HepG2 (cell line): ENCODE results near the gene CD9. TPM values are rescaled to one million over a fixed set of nuclear protein-coding genes. Genes with fewer than 3 reads are reported as not detected.

Experiments
- CHD4 ChIP-seq: fragments of 200-600 bp; sonication (generic); IDR thresholded peaks from 2 replicates; pipeline ENCODE4 v1.7.0; 2017; ENCODE audit warnings: mild to moderate bottlenecking, low read length, borderline replicate concordance
- EP300 ChIP-seq, 3 experiments: sonication (generic) in 1 of 3; formaldehyde crosslinking in 1 of 3; IDR thresholded peaks; 2 replicates each; pipeline versions ENCODE4 v1.5.1 to v1.6.1; 2011 to 2020; ENCODE audit warnings: low read depth in 2 of 3, low read length in 2 of 3, borderline replicate concordance in 1 of 3, improper control_type of control experiment in 1 of 3, mild to moderate bottlenecking in 1 of 3, missing genetic modification reagents in 1 of 3, moderate library complexity in 1 of 3
- ERF ChIP-seq: IDR thresholded peaks from 2 replicates; pipeline ENCODE4 v1.6.1; 2018; ENCODE audit warnings: missing biosample characterization, missing genetic modification reagents
- FOSL1 ChIP-seq: sonication (generic); formaldehyde crosslinking; IDR thresholded peaks from 2 replicates; pipeline ENCODE4 v1.9.0; 2021; ENCODE audit warnings: missing genetic modification reagents, borderline replicate concordance
- FOXJ3 ChIP-seq: sonication (generic); formaldehyde crosslinking; IDR thresholded peaks from 2 replicates; pipeline ENCODE4 v1.4.0; 2020; ENCODE audit warnings: missing genetic modification reagents, mild to moderate bottlenecking, borderline replicate concordance
- FOXO1 ChIP-seq: sonication (generic); formaldehyde crosslinking; IDR thresholded peaks from 2 replicates; pipeline ENCODE4 v1.4.0; 2020; ENCODE audit warnings: missing genetic modification reagents
- HDAC2 ChIP-seq: sonication (generic); formaldehyde crosslinking; IDR thresholded peaks from 2 replicates; pipeline ENCODE4 v1.4.0; 2020; ENCODE audit warnings: missing genetic modification reagents
- HMG20A ChIP-seq: IDR thresholded peaks from 2 replicates; pipeline ENCODE4 v1.6.1; 2016; ENCODE audit warnings: borderline replicate concordance
- HOXA3 ChIP-seq: sonication (generic); formaldehyde crosslinking; IDR thresholded peaks from 2 replicates; pipeline ENCODE4 v1.5.0; 2020; ENCODE audit warnings: missing genetic modification reagents
- KLF6 ChIP-seq: IDR thresholded peaks from 2 replicates; pipeline ENCODE4 v1.8.0; 2016; ENCODE audit warnings: missing biosample characterization, missing genetic modification reagents
- NCOR1 ChIP-seq: fragments of 200-600 bp; sonication (generic); IDR thresholded peaks from 2 replicates; pipeline ENCODE4 v1.7.0; 2017; ENCODE audit warnings: antibody characterized with exemption, low read length, borderline replicate concordance
- PAWR ChIP-seq: sonication (generic); formaldehyde crosslinking; IDR thresholded peaks from 2 replicates; pipeline ENCODE4 v1.4.0; 2020; ENCODE audit warnings: missing genetic modification reagents, mild to moderate bottlenecking, borderline replicate concordance
- PHF8 ChIP-seq: sonication (generic); formaldehyde crosslinking; IDR thresholded peaks from 2 replicates; pipeline ENCODE4 v1.5.0; 2020; ENCODE audit warnings: missing genetic modification reagents
- POLR2AphosphoS5 ChIP-seq: IDR thresholded peaks from 2 replicates; pipeline ENCODE4 v1.6.1; 2012; ENCODE audit warnings: low read depth, low read length
- RCOR2 ChIP-seq: IDR thresholded peaks from 2 replicates; pipeline ENCODE4 v1.6.1; 2016; ENCODE audit warnings: missing biosample characterization, missing genetic modification reagents
- ZFP1 ChIP-seq: IDR thresholded peaks from 2 replicates; pipeline ENCODE4 v1.6.1; 2016
- ZFY ChIP-seq: sonication (generic); formaldehyde crosslinking; IDR thresholded peaks from 2 replicates; pipeline ENCODE4 v1.4.0; 2020; ENCODE audit warnings: missing genetic modification reagents
- ZNF317 ChIP-seq: sonication (generic); formaldehyde crosslinking; IDR thresholded peaks from 2 replicates; pipeline ENCODE4 v1.5.0; 2020; ENCODE audit warnings: mild to moderate bottlenecking, missing genetic modification reagents
- polyA plus RNA-seq, 8 experiments: library from polyadenylated mRNA; depleted of rRNA in 3 of 8; stranded (reverse) in 7 of 8; unstranded in 1 of 8; fragments of >200 nt; fragmentation: Illumina TruSeq in 4 of 8; extraction: Trizol in 4 of 8; gene quantifications; 2 replicates each; pipeline versions ENCODE4 v1.2.1 to v1.2.3, GENCODE V29; 2011 to 2016; ENCODE audit warnings: low read depth in 4 of 8, missing spikeins in 1 of 8, mixed read lengths in 1 of 8; ENCODE audit not compliant: insufficient read depth in 1 of 8
- total RNA-seq, 5 experiments: library from RNA; depleted of rRNA; stranded (reverse); fragments of >200 nt; fragmentation: Illumina TruSeq; extraction: Trizol; gene quantifications; 2 replicates each; pipeline ENCODE4 v1.2.3, GENCODE V29; 2016; ENCODE audit warnings: low read depth in 1 of 5
- TF ChIP-seq, protein P1 (sequence below): IDR thresholded peaks from 2 replicates; pipeline ENCODE4 v1.6.1; 2012; ENCODE audit warnings: inconsistent platforms
- TF ChIP-seq, protein P2 (sequence below): sonication (generic); formaldehyde crosslinking; IDR thresholded peaks from 2 replicates; pipeline ENCODE4 v1.5.0; 2020; ENCODE audit warnings: mild to moderate bottlenecking, missing genetic modification reagents, borderline replicate concordance
- TF ChIP-seq, protein P3 (sequence below): sonication (generic); formaldehyde crosslinking; IDR thresholded peaks from 2 replicates; pipeline ENCODE4 v1.4.0; 2020; ENCODE audit warnings: mild to moderate bottlenecking, missing genetic modification reagents, borderline replicate concordance

Gene CD9
- total and polyA plus RNA-seq, 2 of the 13 experiments (the other 11 are each of a cell fraction or from before 2014, with no cell fraction given): 5.8 to 38.3 TPM

DNA sequence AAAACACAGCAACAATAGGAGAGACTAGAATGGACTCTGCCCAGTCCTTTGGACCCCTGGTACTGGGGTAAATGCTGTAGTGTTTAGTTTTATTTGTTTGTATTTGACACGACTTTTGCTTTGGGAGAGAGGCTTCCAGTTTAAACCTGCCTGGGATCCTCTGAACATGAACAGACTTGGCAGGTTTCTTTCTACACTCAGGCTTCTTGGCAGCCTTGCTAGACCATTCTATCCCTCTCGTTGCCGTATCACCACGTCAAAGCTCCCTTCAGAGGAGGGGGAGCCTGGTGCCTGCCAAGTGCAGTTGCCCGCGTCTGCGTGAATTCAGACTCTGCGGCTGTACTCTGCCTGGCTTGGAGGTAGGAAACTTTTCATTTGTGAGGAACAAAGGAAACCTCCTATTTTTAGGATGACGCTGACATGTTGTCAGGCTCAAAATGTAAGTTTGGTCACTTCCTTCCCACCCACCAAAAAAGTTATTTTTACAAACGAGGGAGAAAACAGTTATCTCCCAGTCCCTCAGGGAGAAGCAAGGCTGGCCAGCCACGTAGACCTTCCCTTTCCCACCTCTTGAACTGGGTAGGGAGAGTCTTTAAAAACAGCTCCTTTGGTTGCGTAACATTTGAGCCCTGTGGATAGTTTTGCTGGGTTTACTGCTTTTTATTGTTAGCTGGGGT lies 25.9 kb downstream of the CD9 start (continued):
- TF ChIP-seq ZNF317 (CRISPR knock-in tag) (0 out of 2 replicates have a peak, but pooled peaks have one; percentile 36), NCOR1 (peak; percentile 76; the same call in 1 of the 2 replicates), HMG20A (peak; percentile 76), HOXA3 (peak; percentile 15; the same call in 1 of the 2 replicates), FOSL1 (CRISPR knock-in tag) (no peak), FOXJ3 (CRISPR knock-in tag) (0 out of 2 replicates have a peak, but pooled peaks have one; percentile 44), ERF (CRISPR knock-in tag) (peak; percentile 38; the same call in 1 of the 2 replicates), FOXO1 (CRISPR knock-in tag) (peak; percentile 37; the same call in 1 of the 2 replicates), HDAC2 (peak; percentile 66), RCOR2 (CRISPR knock-in tag) (0 out of 2 replicates have a peak, but pooled peaks have one; percentile 46), PAWR (CRISPR knock-in tag) (no peak), CHD4 (0 out of 2 replicates have a peak, but pooled peaks have one; percentile 38), EP300 (IDR thresholded peaks at IDR 0.05; ENCODE audit: low read depth in 2 of 2, low read length in 2 of 2) (peak in 1 of 2 experiments; percentile 30; a peak in 1 of 4 replicates), EP300 (CRISPR knock-in tag; IDR thresholded peaks at IDR 0.05; ENCODE audit: borderline replicate concordance) (no peak), KLF6 (CRISPR knock-in tag) (0 out of 2 replicates have a peak, but pooled peaks have one; percentile 11), PHF8 (peak; percentile 32; the same call in 1 of the 2 replicates), ZFP1 (CRISPR knock-in tag) (peak; percentile 83; the same call in 1 of the 2 replicates), POLR2AphosphoS5 (peak; percentile 64), ZFY (0 out of 2 replicates have a peak, but pooled peaks have one; percentile 44)
- TF ChIP-seq, protein P1, sequence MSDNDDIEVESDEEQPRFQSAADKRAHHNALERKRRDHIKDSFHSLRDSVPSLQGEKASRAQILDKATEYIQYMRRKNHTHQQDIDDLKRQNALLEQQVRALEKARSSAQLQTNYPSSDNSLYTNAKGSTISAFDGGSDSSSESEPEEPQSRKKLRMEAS: peak; percentile 5; the same call in 1 of the 2 replicates
- TF ChIP-seq, protein P2, sequence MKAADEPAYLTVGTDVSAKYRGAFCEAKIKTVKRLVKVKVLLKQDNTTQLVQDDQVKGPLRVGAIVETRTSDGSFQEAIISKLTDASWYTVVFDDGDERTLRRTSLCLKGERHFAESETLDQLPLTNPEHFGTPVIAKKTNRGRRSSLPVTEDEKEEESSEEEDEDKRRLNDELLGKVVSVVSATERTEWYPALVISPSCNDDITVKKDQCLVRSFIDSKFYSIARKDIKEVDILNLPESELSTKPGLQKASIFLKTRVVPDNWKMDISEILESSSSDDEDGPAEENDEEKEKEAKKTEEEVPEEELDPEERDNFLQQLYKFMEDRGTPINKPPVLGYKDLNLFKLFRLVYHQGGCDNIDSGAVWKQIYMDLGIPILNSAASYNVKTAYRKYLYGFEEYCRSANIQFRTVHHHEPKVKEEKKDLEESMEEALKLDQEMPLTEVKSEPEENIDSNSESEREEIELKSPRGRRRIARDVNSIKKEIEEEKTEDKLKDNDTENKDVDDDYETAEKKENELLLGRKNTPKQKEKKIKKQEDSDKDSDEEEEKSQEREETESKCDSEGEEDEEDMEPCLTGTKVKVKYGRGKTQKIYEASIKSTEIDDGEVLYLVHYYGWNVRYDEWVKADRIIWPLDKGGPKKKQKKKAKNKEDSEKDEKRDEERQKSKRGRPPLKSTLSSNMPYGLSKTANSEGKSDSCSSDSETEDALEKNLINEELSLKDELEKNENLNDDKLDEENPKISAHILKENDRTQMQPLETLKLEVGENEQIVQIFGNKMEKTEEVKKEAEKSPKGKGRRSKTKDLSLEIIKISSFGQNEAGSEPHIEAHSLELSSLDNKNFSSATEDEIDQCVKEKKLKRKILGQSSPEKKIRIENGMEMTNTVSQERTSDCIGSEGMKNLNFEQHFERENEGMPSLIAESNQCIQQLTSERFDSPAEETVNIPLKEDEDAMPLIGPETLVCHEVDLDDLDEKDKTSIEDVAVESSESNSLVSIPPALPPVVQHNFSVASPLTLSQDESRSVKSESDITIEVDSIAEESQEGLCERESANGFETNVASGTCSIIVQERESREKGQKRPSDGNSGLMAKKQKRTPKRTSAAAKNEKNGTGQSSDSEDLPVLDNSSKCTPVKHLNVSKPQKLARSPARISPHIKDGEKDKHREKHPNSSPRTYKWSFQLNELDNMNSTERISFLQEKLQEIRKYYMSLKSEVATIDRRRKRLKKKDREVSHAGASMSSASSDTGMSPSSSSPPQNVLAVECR (CRISPR knock-in tag): peak; percentile 45; the same call in 1 of the 2 replicates
- TF ChIP-seq, protein P3, sequence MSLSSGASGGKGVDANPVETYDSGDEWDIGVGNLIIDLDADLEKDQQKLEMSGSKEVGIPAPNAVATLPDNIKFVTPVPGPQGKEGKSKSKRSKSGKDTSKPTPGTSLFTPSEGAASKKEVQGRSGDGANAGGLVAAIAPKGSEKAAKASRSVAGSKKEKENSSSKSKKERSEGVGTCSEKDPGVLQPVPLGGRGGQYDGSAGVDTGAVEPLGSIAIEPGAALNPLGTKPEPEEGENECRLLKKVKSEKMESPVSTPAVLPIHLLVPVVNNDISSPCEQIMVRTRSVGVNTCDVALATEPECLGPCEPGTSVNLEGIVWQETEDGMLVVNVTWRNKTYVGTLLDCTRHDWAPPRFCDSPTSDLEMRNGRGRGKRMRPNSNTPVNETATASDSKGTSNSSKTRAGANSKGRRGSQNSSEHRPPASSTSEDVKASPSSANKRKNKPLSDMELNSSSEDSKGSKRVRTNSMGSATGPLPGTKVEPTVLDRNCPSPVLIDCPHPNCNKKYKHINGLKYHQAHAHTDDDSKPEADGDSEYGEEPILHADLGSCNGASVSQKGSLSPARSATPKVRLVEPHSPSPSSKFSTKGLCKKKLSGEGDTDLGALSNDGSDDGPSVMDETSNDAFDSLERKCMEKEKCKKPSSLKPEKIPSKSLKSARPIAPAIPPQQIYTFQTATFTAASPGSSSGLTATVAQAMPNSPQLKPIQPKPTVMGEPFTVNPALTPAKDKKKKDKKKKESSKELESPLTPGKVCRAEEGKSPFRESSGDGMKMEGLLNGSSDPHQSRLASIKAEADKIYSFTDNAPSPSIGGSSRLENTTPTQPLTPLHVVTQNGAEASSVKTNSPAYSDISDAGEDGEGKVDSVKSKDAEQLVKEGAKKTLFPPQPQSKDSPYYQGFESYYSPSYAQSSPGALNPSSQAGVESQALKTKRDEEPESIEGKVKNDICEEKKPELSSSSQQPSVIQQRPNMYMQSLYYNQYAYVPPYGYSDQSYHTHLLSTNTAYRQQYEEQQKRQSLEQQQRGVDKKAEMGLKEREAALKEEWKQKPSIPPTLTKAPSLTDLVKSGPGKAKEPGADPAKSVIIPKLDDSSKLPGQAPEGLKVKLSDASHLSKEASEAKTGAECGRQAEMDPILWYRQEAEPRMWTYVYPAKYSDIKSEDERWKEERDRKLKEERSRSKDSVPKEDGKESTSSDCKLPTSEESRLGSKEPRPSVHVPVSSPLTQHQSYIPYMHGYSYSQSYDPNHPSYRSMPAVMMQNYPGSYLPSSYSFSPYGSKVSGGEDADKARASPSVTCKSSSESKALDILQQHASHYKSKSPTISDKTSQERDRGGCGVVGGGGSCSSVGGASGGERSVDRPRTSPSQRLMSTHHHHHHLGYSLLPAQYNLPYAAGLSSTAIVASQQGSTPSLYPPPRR (CRISPR knock-in tag): peak; percentile 22; the same call in 1 of the 2 replicates
